ENCODE measurements around the gene ADGRG6.
A peak's percentile ranks its signal among the peaks of the same experiment; 100 is the strongest.

Gene ADGRG6

DNA sequence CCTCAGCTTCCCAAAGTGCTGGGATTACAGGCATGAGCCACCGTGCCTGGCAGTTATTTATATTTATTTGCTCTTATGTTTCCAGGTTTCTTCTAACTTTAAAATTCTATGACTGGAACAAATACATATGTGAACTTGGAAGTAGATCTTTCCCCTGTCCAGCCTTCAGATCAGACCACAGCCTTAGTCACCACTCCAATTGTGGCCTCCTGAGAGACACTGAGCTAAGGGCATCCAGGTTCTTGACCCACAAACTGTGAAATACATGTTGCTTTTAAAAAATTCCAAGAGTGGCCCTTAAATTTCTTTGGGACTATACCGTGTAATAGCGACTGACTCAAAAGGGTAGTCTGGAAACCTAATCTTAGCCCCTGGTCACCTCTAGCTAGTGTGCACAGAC is 1.5 kb upstream of the ADGRG6 start:
- DNase-seq (ENCODE audit: extremely low spot score) = no peak
- ChIA-PET POLR2A (interaction anchor here (0.8 to 1.1 kb wide), 2 partner anchors 13 to 20 kb away, joined by 3 to 4 read pairs; no protein-coding TSS in a partner anchor), CTCF (interaction anchor here (0.9 to 2.1 kb wide), 2 partner anchors 24 to 87 kb away, joined by 4 to 14 read pairs; no protein-coding TSS in a partner anchor)
- no peak for TF ChIP-seq FOXA1 (IDR thresholded peaks at IDR 0.05)
- no peak for TF ChIP-seq BHLHE40 (IDR thresholded peaks at IDR 0.05; ENCODE audit: borderline replicate concordance)
- TF ChIP-seq FOXM1 (IDR thresholded peaks at IDR 0.05; ENCODE audit: borderline replicate concordance) = no peak
- TF ChIP-seq CTBP1 (IDR thresholded peaks at IDR 0.05; ENCODE audit: borderline replicate concordance) = no peak
- no peak for TF ChIP-seq NFRKB (IDR thresholded peaks at IDR 0.05)
- TF ChIP-seq LEF1 (IDR thresholded peaks at IDR 0.05; ENCODE audit: borderline replicate concordance) = no peak
- no peak for TF ChIP-seq ELF4 (IDR thresholded peaks at IDR 0.05)
- TF ChIP-seq HDGF (IDR thresholded peaks at IDR 0.05; ENCODE audit: borderline replicate concordance) = no peak
- TF ChIP-seq FOXK2 (IDR thresholded peaks at IDR 0.05) = no peak
- no peak for TF ChIP-seq L3MBTL2 (conservative IDR thresholded peaks at IDR 0.05)
- TF ChIP-seq ZNF384 (IDR thresholded peaks at IDR 0.05) = no peak
- TF ChIP-seq, protein P1, sequence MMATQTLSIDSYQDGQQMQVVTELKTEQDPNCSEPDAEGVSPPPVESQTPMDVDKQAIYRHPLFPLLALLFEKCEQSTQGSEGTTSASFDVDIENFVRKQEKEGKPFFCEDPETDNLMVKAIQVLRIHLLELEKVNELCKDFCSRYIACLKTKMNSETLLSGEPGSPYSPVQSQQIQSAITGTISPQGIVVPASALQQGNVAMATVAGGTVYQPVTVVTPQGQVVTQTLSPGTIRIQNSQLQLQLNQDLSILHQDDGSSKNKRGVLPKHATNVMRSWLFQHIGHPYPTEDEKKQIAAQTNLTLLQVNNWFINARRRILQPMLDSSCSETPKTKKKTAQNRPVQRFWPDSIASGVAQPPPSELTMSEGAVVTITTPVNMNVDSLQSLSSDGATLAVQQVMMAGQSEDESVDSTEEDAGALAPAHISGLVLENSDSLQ (IDR thresholded peaks at IDR 0.05) = no peak

DNA sequence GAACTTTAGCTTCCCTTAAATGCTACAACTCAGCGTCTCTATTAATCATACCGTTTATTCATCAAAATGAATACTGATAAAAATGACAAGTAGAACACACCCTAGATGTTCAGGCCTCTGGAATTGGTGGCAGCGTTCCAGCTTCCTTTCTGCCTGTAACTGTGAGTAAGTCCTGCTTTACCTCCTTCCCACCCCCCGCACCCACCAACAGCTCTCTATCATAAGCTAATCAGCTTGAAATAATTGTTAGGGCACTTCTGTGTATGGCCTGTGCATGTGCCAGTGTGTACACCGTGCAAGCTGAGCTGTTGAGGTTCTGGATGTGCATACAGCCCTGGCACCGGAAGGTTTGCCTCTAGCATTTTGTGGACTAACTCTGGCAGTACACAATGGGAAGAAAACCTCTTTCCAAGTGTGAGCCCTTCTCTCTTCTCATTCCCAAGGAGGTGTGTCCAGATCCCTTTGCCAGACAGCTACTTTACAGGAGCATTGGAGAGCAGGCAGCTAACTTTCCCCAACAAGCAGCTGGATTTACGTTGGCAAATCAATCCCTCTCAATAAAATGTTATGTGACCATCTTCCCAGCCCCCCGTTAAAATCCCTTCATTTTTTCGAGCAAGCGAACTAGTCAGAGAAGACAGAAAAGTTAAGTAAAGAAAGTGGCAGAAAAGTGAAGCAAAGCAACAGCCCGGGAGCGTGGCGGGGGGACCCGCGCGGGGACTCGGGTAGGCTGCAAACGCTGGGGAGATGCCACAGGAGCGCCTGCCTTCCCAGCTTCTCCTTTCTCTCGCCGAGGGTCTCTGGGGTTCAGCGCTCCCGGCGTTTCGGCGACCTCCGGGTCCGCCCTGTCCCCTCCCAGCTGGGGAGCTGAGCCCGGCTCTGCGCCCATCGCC is 803 bp upstream of the ADGRG6 start:
- TF ChIP-seq FOXK2 (IDR thresholded peaks at IDR 0.05) (no peak), SP1 (IDR thresholded peaks at IDR 0.05) (no peak), NFRKB (IDR thresholded peaks at IDR 0.05) (no peak)
- ChIA-PET CTCF (interaction anchor here (0.6 to 2.1 kb wide), 7 partner anchors 13 to 177 kb away, joined by 3 to 14 read pairs (median 3); no protein-coding TSS in a partner anchor), POLR2A (interaction anchor here (0.8 to 1.4 kb wide), 10 partner anchors 11 to 145 kb away, joined by 3 to 6 read pairs (median 4); no protein-coding TSS in a partner anchor)
- peak; percentile 21 for DNase-seq (ENCODE audit: extremely low spot score)

DNA sequence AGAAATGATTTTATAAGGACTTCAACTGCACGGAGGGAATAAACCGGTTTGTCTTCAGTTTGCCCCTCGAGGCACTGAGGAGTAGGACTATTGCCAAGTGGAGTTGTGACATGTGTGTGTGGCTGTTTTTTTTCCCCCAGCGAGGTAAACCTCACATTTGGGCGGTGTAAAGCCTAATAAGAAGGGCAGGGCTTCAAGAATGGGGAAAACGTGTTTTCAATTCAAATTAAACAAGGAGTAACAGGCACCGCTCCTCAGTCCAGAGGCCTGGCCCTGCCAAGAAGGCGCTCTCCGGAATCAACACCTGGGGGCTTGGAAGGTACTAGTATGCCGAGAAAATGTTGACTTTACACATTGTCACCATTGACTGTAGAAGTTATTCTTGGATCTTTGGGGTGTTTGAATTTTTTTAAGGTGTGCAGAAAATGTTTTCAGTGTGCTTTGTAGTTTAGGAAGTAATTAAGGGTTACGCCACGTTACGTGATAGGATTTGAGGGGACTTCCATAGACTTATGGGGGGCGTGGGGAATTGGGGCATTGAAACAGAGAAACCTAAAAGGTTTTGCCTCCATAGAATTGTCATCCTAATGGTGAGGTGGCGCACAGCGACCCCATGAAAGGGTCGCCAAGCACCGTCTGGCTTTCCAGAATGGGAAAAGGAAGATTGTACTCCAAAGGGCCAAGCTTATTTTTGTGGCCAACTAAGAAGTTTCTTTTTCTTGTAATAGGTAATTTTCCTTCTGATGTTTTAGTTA is 791 bp downstream of the ADGRG6 start:
- CTCF ChIA-PET = interaction anchor here (2.1 kb wide), 1 partner anchor 85 kb away, joined by 14 read pairs; no protein-coding TSS in a partner anchor

DNA sequence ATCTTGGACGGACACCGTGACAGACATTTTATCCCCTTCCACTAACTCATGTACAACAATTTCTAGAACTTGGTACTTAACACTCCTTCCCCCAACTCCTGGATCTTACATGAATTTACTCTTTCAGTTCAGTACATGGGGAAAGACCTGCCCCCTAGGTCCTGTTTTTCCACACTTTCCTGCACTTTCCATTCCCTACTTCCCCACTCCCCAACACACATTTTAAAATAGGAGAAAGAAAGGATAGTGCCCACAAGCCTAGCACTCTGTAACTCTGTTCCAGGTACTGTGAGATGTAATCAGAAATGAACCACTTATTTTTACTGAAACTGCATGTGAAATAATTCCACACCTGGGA is 1.3 kb downstream of the ADGRG6 start:
- ChIA-PET POLR2A (no interaction called here), CTCF (no interaction called here)
- TF ChIP-seq FOXA1 (IDR thresholded peaks at IDR 0.05) = no peak
- DNase-seq (ENCODE audit: extremely low spot score) = no peak

More for the DNA sequence above, 791 bp downstream of the ADGRG6 start:
- TF ChIP-seq L3MBTL2 (conservative IDR thresholded peaks at IDR 0.05) (0 out of 2 replicates have a peak, but pooled peaks have one; percentile 9), ARNT (IDR thresholded peaks at IDR 0.05) (no peak)
- POLR2A ChIA-PET = interaction anchor here (1.4 kb wide), 1 partner anchor 12 kb away, joined by 5 read pairs; no protein-coding TSS in a partner anchor
- DNase-seq (ENCODE audit: extremely low spot score) = no peak

DNA sequence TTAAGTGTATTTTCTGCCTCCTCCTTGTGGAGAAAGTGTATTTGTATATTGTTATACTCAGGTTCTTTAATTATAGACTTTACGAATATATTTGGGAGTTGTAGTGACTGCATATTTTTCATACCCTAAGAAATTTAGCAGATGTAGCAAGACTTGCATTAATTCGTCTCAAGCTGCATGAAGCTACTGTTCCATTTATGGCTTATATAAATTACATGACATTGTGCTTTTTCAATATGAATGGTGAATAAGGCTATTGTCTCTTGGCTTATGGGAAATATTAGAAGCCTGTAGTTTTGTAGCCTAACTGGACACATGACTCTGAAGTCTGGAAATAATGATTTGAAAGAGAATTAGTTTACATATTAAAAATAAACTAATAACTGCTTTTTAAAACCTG is 2.4 kb downstream of the ADGRG6 start:
- POLR2A ChIA-PET = no interaction called here

DNA sequence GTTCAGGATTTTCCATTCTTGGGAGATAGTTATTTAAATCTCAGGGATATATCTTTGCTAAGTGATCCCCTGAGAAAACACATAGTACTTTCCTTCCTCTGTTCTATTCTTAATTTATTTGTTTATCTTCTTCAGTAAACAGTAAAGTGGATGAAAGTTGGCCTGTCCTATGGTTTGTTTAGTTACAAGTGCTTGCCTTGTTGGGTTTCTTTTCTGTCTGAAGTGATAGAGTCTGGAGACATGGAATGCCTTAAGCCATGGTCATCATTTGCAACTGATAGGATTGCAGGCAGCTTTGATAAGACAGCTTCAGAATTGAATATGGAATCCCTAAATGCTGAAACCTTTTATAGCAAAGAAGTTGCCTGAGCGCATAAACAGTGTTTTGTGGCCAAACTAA is 4.9 kb downstream of the ADGRG6 start:
- POLR2A ChIA-PET = no interaction called here
- CTCF ChIA-PET = no interaction called here
- TF ChIP-seq CTBP1 (IDR thresholded peaks at IDR 0.05; ENCODE audit: borderline replicate concordance) (no peak), ELF4 (IDR thresholded peaks at IDR 0.05) (no peak)
- no peak for DNase-seq (ENCODE audit: extremely low spot score)

More for the DNA sequence above, 2.4 kb downstream of the ADGRG6 start:
- CTCF ChIA-PET = interaction anchor here (0.6 kb wide), 1 partner anchor 9 kb away, joined by 3 read pairs; no protein-coding TSS in a partner anchor
- no peak for TF ChIP-seq SUZ12 (IDR thresholded peaks at IDR 0.05)
- DNase-seq (ENCODE audit: extremely low spot score) = no peak

DNA sequence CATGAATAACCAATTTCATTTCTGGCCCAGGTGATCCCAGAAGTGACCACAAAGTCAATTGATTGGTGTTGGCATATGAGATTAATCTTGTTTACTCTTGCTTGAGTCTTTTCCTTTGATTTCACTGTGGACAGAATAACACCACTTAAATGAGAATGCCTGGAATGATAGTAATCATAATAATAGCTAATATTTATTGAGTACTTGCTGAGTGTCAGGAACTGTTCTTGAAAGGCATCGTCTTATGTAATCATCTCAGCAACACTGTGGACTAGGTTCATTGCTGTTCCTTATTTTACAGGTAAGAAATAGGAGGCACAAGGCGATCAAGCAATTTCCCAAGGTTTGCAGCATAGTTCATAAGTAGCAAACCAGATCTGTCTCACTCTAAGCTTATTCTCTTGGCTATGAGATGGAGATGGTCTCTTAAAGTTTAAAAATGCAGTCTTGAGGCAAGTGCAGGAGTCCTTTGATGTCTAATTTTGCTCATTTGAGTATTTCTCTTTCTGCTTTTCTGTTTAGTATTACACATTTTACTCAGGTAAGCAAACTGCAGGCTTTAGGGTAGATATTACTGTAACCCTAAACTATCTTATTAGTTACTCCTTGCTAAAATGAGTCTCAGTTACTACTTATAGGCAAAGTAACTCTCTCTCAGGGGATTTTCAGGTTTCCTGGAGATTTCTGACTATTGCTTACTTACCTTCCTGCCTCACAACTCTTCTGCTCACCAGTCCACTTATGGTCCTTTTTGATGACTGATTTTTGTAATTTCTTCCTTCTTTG is 6.3 kb downstream of the ADGRG6 start:
- POLR2A ChIA-PET = no interaction called here
- CTCF ChIA-PET = no interaction called here
- no peak for DNase-seq (ENCODE audit: extremely low spot score)
- TF ChIP-seq ELF4 (IDR thresholded peaks at IDR 0.05) (no peak), CTBP1 (IDR thresholded peaks at IDR 0.05; ENCODE audit: borderline replicate concordance) (no peak), HDGF (IDR thresholded peaks at IDR 0.05; ENCODE audit: borderline replicate concordance) (no peak), NFRKB (IDR thresholded peaks at IDR 0.05) (no peak), LEF1 (IDR thresholded peaks at IDR 0.05; ENCODE audit: borderline replicate concordance) (no peak), FOXM1 (IDR thresholded peaks at IDR 0.05; ENCODE audit: borderline replicate concordance) (no peak), BHLHE40 (IDR thresholded peaks at IDR 0.05; ENCODE audit: borderline replicate concordance) (no peak), FOXA1 (IDR thresholded peaks at IDR 0.05) (no peak), TARDBP (IDR thresholded peaks at IDR 0.05) (no peak)
- TF ChIP-seq, protein P1 (IDR thresholded peaks at IDR 0.05) = no peak

All from HEK293T (cell line).